HG02623 (cell line): ENCODE data around the gene SH2D7.

ENCODE experiments used
- ATAC-seq: cut with Tn5 transposase; IDR thresholded peaks from one replicate; pipeline ENCODE4 v1.9.1; 2021; ENCODE audit warnings: moderate library complexity; ENCODE audit not compliant: unreplicated experiment

SH2D7 gene

DNA sequence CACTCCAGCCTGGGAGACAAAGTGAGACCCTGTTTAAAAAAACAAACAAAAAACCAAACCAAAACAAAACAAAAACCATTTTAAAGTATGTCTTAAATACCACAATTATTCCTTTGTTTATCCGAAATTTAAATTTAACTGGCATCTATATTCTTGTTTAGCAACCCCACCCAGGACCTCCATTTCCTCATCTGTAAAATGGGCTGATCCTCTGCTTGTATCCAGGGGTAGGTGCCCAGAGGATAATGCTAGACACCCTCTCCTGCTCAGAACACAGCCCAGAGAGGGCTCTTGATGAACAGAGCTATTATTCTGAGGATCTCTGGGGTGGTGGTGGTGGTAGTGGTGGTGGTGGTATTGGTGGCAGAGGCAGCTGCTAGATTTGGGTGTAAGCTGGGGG, 9.8 kb downstream of the SH2D7 start:
- ATAC-seq: no peak

DNA sequence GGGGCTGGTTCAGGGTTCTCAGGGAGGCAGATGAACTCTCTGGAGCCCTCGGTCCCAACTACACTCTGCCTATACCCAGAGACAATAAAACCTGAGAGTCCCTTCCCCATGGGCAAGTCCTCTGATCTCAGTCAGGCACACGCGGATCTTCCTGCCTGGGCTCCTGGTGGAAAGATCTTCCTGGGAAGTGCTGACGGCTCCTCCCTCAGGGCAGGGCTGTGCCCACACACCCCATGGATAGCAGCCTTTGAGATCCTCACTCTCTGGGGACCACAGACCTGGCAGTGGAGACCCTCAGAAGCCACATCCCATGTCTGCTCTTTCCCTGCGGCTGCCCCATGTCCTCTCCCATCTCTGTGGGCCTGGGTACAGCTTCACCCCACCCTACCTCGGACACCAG, 10.4 kb downstream of the SH2D7 start:
- ATAC-seq: no peak

GRCh38 chr15:78103406-78104118, 11.2 kb downstream of the SH2D7 start:
- peak; percentile 75 for ATAC-seq

DNA sequence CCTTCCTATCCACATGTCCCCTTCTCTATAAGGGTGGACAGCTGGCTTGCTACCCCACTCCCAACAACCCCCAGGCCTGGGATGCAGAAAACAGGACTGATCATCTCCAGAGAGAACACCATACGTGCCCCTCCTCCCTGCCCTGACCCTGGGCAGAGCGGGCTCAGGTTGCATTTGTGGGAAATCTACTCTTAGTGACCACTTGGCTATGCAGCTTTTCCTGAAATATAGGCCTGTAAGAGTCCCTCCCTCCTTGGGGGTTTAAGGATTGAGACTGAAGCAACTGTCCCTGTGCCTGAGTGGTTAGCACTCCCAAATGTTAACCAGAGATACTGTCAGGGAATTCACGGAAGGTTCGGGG, 11.7 kb downstream of the SH2D7 start:
- ATAC-seq: no peak

DNA sequence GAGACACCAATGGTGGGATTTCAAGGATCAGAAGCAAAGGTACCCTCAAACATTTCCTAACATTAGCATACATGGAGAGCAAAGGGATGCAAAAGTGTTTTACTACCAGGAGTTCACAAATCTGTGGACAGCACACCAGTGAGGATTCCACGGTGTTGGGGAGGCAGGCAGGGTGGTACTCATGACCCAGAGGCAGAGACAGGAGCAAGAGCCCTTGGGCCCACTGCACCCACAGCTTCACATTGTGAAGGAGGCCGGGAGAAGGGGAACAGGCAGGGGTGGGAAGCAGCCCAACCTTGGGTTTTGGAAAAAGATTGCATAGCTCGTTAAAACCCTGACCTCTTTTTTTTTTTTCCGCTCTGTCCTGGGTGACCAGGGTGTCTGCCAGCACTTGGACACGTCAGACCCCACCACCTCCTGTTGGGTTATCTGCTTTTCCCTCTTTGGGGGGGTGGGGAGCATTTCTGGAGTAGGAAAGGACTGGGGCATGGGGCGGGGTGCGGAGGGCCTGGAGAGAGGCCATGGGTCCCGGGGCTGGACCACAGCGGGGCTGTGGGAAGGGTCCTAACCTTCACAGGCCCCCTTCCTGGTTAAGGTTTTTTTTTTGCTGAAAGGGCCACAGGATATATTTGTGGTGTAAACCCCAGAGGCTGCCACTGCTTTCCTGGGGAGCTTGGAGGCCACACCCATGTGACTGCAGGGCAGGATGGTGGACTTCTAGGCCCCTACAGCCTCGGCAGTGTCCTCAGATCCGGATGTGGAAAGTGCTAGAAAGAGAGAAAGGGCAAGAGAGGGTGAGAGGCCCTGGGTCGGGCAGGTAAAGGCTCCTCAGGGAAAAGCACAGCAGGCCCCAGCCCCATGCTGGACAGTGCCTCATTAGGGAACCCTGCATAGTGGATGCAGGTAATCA, 12.5 kb downstream of the SH2D7 start:
- no peak for ATAC-seq

DNA sequence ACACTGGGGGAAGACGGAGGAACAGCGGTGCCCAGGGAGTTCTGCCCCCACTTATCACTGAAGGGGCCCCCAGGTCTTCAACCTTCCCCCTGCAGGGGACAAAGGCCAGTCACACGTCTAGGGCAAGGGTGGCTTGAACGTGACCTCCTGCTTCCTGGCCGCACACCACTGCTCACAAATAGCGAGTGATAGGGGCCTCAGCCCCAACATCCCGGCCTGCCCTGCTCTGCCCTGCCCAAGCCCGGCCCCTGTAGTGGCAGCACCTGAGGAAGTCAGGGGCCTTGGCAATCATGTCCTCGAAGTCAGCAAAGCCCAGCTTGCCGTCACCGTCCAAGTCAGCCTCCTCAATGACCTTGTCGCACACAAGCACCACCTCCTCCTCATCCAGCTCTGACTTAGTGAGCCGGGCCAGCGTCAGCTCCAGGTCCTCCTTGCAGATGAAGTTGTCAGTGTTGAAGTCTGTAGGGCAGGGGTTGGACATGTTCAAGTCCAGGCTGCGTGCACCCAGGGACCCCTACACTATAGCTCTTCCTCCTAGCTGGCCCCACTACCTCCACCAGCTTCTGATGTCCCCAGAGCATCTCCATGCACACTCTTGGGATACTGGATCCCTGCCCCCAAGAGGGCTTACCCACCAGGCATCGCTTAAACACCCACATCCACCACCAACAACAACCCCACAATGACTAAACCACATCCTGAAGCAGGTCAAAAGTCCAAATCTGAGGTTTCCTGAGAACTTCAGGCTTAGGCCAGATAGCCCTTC, 13.3 kb downstream of the SH2D7 start:
- ATAC-seq: no peak

GRCh38 chr15:78107471-78107870, 15.1 kb downstream of the SH2D7 start:
- ATAC-seq: no peak

GRCh38 chr15:78108300-78109084, 16.1 kb downstream of the SH2D7 start:
- ATAC-seq: no peak

DNA sequence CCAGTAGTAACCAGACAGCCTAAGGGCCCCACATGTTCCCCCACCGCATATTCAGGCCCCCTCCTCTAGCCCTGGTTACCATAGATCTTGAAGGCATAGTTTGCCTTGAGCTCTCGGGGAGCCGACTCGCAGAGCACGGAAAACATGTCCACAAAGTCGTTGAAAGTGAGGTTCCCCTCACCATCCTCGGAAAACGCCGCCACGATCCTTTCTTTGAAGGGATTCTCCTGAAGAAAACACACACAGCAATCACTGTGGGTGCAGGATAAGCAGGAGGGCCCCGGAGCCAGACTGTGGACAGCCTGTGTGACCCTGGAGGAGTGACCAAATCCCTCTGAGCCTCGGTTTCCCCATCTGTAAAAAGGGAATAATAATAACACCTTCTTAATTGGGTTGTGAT, 16.8 kb downstream of the SH2D7 start:
- ATAC-seq: no peak

GRCh38 chr15:78110096-78110495, 17.7 kb downstream of the SH2D7 start:
- no peak for ATAC-seq

GRCh38 chr15:78110916-78111475, 18.6 kb downstream of the SH2D7 start:
- ATAC-seq: no peak

- ATAC-seq: no peak
Measured at GRCh38 chr15:78111788-78112187, 19.4 kb downstream of the SH2D7 start.

GRCh38 chr15:78112551-78112950, 20.2 kb downstream of the SH2D7 start:
- no peak for ATAC-seq

DNA sequence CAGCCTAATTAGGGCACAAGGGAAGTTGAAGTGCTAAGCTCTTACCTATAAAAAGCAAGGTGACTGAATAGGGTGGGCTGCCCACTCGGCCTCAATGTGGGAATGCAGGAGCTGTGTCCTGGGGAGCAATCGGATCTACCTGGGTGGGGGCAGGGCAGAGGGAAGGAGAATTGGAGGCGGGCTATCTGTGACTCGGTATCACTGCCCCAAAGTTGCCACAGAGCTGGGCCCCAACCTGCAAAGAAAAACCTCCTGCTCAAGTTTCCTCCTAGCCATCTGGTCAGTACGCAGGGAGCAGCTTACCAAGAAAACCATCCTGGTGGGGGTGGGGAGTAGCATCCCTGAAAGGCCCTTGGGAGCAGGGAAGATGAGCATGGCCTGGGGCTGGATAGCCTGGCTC, 28.2 kb downstream of the SH2D7 start:
- no peak for ATAC-seq

- no peak for ATAC-seq
Measured at GRCh38 chr15:78125267-78125666, 32.9 kb downstream of the SH2D7 start.

DNA sequence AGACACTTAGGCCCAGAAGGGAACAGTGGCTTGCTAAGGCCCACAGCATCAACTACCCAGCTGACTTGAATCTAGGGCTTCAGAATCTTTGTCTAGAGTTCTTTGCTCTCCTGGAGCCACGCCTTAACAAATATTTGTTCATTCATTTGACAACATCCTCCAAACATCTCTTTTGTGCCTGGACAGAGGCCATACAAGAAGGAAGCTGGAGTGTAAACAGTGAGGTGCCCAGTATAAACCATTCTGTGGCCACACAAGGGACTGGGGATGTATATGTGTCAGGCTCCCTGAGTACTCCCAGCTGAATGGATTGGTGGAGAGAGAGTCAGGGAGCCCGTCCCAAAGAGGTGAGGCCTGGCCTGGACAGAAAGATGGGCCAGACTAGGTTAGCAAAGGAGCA, 35.5 kb downstream of the SH2D7 start:
- ATAC-seq: no peak

DNA sequence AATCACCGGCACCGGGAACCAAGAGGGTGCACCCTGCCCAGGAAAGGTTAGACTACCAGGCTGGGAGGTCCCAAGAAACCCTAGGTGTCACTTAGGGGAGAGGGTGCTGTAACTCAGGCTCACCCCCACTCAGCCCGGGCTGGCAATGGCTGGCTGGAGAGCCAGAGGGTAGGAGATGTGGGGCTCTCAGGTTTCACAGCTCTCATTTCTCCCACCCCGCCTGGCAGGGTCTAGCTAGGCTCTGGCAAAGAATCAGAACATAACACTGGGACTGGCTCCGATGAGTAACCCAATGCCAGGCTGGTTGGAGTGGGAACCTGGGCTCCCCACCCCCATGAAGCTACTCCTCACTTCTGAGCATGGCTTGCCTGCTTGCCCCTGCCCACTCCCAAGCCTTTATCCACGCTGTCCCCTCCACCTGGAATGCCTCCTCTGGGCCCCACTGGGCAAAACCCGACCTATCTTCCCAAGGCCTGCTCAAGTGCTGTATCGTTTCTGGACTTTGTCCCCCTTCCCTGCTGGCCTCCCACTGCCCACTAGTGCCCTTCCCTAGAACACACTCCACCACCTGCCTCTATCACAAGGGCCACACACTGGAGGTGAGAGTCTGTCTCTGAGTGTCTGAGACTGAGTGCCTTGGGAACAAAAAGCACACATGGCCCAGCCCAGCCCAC, 36.9 kb downstream of the SH2D7 start:
- no peak for ATAC-seq

- ATAC-seq: no peak
Measured at GRCh38 chr15:78129751-78130287, 37.5 kb downstream of the SH2D7 start.

DNA sequence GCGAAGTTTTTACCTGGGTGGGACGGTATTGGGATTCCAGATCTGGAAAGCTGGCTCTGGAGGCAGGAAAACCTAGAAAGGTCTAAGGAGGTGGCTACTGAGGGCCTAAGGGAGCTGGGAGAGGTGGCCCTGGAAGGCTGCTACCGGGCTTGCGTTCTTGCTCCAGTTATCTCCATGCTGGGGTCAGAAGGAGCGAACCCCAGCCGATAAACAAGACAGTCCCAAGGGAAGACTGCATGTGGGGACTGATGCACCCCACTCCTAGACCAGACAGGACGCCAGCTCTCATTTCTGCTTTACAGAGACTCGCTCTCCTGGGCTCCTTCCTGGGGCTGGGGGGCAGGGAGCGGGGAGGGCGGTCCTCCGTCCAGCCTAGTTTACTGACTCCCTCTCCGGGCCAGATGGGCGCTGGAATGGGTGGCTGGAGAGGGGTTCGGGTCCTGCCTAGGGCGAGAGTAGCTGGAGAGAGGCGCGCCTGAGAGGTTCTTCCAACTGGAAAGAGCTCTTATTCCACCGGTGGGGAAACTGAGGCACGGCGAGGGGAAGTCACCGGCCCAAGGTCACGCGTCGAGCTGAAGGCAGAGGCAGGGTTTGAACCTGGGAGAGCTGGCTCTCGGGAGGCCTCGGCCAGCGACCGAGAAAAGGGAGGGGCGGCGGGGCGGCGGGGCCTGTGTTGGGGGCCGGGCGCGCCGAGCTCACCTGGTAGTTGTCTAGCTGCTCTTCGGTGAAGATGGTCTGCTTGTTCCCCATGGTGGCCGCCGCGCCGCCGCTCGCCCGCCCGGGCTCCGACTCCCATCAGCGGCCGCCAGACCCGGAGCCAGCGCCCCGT, 38.3 kb downstream of the SH2D7 start:
- ATAC-seq: peak; percentile 23
